Frontal cortex (tissue), 4 donors: ENCODE data around the gene ENOX1. TPM values are rescaled to one million over a fixed set of nuclear protein-coding genes. Genes with fewer than 3 reads are reported as not detected.

Source experiments
- DNase-seq, 2 donors: peaks; one replicate each; pipeline ENCODE4 v3.0.0; 2012; ENCODE audit warnings: low spot score in 2 of 2
- FAIRE-seq: peaks from 2 replicates; lab custom pipeline; 2012; peaks lifted over from hg19 to GRCh38; lab: Jason Lieb, UNC
- total RNA-seq: library from RNA; depleted of rRNA; stranded (reverse); fragments of >200 nt; gene quantifications from one replicate; pipeline ENCODE4 v1.2.3, GENCODE V29; 2014
- donor health status: control.
- donor health status: control.
- donor health status: control.

ENOX1 gene
- total RNA-seq, 1 donor from 2014 or later, result 50.5 TPM

DNA sequence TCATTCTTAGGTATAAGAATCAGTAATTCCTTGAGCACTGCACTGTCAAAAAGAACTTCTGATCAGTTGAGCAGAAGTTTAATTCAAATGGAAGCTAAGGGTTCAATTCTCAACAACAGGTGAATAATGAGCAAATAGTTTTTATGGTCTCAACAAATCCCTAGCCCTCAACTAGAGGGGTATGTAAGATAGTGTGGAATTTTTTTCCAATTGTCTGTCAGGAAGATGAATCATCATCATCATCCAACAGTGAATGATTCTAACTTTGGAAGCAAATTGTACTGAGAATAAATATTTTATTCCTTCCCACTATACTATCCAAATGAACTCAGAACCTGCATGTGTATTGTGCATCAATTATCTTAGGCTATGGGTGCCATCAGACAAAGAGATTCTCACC, 372.7 kb downstream of the ENOX1 start:
- FAIRE-seq (no peak), DNase-seq (no peak)

DNA sequence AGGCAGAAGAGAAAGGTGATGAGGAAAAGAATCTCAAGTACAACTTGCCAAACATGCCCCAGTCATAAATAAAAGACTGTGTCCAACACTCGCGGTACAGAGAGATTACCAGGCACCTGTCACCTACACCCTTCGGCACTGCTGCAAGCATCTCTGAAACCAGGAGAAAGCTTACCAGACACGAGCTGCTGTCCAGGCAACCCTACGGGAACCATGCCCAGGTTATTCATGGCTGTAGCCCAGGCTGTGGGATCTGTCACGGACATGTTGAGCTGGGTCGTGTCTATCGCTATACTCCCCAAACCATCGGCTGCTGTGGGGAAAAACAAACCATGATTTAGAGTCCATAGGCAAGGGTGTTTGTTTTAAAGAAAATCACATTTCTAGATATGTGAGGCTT, 375.0 kb downstream of the ENOX1 start:
- DNase-seq, result no peak
- no peak for FAIRE-seq

DNA sequence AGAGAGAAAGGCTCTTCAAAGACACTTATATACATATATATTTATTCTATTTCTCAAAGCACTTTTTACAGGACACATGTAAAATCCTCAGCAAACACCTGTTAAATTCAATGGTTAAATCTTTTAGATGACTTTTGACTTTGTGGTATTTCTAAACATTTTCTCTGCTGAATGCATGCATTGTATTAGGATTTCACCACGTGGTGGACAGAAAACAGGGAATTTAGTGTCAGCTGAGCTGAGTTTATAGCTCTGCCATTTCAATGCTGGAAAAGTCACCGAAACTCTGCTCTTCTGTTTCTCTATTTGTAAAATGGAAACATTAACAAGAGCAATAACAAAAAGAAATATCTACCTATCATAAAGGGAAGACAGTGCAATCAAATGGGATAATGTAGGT, 375.6 kb downstream of the ENOX1 start:
- peak; percentile 75 for FAIRE-seq

DNA sequence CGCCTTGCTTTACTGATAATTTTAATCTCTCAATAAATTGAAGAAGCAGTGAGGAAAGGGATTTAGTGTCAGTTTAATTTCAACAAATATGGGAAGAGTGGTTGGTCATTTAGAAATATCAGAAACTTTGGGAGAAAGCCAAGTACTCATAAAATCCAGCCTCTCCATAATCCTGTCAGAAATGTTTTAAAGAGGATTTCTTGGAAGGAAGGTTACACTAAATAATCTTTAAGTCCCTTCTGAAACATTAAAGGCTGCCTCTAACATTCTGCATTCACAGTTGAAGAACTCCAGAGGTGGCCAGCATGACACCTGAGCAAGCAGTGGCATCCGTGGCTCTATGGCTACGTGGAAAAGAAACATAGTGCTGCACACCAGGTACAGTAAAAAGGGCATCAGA, 378.5 kb downstream of the ENOX1 start:
- no peak for FAIRE-seq
- no peak for DNase-seq

More for the DNA sequence above, 375.6 kb downstream of the ENOX1 start:
- DNase-seq, result no peak

DNA sequence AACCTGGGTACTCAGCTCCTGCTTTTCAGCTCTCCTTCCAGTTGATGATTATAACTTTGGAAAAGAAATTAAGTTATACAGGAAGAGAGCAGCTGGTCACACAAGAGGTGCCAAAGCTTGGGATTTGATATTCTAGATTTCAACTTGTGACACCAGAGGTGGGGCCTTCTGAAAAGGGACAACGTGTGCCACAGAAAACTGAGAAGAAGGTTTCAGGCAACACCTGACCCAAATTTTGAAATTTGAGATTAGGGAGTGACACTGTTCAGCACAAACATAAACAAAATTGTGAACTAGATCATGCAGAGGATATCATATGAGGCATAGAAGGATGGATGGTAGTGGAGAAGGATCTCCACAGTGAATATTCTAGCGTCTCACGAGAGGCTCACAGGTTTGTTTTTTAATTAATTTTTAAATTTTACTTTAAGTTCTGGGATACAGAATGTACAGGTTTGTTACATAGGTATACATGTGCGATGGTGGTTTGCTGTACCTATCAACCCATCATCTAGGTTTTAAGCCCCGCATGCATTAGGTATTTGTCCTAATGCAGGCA, 379.7 kb downstream of the ENOX1 start:
- DNase-seq (no peak), FAIRE-seq (no peak)

DNA sequence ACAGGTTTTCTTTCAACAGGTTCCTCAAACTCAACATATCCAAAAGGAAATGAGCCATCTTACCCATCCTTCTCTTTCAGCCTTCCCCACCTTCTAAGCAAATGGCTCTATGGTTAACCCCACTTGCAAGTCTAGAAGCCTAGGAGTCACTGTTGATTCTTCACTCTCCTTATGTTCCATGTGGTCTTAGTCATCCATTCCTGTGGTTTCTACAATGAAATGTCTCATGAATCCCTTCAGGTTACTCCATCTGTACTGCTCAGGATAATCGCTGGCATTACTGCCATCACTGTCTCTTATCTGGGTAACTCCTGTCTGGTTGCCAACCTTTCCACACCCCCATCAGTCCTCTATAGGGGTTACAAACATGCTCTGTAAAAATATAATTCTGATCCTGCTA, 381.3 kb downstream of the ENOX1 start:
- FAIRE-seq, result no peak
- no peak for DNase-seq

DNA sequence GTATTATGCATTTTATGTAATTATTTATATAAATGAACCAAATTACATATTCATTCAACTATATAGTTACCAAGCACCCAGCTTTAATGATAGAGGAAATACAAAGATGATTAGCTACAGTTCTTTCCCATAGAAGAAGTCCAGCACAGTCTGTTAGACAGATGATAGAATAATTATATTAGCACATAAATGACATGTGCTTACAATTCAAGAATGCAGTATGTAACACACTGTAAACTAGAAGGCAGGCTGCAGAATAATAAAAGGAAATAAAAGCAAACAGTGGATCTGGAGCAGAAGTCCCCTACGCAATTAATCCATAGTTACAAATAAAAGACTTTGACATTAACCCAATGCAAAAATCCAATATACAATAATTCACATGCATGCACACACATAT, 384.4 kb downstream of the ENOX1 start:
- no peak for DNase-seq
- FAIRE-seq, result no peak

DNA sequence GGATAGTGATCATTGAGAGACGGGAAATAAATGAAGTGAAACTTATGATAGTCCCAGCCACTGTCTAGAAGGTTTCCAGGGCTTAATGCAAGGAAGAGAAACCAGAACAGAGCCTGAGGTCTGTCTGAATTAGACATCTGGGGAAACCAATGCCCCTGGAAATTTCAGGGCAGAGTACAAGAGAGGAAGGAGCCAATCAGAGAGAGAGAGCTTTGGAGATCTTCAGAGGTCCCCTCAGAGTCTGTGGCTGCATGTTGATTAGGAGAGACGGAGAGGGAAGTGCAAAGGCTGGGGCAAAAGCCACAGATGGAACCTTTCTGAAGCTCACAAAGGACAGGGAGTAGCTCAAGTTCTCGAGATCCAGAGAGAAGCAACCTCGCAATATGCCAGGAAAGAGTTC, 385.4 kb downstream of the ENOX1 start:
- DNase-seq (no peak), FAIRE-seq (no peak)

DNA sequence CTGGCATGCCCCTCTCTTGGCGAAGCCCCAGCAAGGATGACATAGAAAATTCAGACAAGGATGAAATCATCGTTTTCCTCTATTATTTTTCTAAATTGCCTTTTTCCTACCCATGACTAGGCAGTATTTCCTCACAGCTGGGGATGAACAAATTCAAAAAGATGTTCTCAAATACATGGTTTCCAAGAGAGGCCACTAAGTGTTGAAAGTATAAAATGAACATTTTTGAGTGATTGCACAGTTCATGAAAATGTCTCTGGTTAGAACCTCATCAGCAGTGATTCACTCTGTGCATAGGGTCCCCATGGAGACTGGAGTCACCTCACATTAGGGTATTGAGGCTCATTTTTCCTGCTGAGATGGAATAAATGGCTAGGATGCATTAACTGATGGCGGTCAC, 389.7 kb downstream of the ENOX1 start:
- FAIRE-seq (no peak), DNase-seq (no peak)

DNA sequence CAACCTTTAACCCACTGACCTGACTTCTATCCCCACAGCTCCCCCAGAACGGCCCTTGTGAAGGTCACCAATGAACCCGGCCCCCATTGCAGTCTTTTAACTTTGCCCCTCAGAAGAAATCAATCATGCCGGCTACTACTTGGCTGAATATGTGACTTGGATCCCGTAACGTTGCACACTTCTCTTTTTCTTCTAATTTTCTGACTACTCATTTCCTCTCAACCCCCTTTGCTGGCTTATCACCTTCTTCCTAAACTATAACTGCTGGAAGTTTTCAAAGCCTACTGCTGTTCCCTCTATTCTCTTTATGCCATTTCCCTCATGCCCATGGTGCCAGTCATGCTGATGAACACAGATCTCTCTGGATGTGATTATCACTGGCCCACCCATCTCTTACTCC, 395.7 kb downstream of the ENOX1 start:
- DNase-seq, result no peak
- FAIRE-seq, result no peak

DNA sequence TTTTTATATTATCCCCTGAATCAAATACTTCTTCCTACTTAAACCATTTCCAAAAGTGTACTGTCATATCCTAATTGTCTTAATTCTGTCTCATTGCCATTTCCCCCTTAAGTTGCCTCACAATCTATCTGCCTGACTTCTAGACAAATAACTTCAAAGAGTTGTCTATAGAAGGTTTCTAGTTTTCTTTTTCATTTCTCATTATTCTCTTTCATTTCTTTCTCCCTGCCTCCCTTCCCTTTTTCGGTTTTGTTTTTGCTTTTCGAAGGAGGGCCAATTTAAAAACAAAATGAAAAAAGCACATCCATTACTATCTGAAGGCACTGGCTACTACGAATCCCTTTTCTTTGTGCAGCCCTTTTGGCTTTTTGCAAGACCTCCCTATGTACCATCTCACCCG, 396.2 kb downstream of the ENOX1 start:
- FAIRE-seq (no peak), DNase-seq (no peak)

DNA sequence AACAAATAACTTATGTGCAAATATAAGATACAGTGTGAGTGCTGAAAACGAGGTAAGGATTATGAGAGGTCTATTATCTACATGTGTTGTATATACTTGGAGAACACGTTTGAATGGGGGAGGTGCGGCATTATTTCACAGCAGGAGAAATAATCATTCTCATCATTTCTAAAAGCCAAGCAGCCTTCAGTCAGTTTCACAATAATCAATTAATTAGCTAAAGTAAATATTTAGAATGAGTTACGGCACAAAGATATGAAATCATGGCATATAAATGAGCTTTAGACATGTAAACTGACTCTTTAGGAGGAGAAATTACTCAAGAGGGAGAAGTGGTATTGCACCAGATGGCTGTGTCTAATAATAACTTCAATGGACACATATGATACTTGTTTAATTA, 396.8 kb downstream of the ENOX1 start:
- DNase-seq (no peak), FAIRE-seq (no peak)

DNA sequence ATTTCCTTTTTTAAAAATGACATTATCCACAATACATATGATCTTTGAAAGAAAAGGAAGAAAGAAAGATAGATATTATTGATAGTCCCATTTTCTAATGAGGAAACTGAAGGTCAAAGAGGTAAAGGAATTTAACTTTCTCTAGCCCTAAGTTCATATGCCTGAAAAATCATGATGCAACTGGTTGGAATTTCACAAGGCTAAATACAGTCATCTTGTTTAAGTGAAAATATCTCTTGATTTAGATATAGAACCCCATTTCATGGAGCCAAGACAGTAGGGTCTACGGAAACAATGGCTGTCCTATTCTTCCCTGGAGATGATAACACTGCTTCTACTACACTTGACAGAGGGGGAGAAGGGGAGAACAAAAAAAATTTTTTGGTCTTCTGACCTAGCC, 397.2 kb downstream of the ENOX1 start:
- DNase-seq (no peak), FAIRE-seq (no peak)

DNA sequence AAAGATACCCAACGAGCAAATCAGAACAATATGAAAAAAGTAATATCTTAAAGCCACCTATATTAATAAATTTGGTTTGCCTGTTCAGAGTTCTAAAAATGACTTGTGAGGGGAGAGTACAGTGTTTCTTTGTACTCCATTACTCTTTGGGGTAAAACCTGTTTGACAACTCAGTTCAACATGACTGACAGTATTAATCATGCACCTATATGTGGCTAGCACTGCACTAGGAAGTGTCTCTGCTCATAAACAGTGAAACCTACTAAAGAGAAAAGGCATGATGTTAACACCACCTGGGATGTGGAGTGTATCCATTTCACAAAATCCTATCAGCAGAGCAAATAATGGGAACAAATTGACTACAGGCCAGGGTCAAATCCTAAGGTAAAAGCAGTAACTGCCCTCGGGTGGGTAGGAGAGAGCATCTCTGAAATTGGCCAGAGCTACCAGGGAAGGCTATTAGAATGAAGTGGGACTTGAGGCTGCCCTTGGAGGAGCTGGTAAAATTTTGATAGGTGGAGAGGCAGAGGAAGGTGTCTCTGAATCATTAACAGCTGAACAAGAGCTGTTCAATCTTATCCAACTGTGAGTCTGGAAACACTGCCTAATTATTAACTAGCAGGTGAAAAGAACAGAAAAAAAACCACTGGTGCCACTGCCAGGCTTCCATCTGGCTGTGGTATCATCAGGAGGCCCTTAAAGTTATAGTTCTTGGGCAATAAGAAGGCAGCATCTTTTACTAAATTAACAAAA, 398.3 kb downstream of the ENOX1 start:
- DNase-seq (no peak), FAIRE-seq (no peak)

DNA sequence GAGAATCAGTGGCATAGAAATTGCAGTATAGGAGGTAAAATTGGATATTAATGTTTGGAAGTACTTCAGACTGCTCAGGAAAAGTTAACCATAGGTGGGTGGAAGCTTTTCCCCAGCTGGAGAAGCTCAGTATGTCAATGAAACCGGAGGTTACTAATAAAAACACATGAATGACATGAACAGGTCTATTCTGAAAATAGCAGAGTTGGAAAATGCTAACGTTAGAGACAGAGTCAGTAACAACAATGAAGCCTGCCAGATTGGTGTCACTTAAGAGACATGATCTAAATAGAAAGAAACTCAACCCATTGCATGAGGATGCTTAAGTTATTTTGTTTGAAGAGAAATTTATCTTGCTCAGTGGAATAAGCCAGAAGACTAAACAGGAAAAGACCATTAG, 398.9 kb downstream of the ENOX1 start:
- FAIRE-seq, result no peak

DNA sequence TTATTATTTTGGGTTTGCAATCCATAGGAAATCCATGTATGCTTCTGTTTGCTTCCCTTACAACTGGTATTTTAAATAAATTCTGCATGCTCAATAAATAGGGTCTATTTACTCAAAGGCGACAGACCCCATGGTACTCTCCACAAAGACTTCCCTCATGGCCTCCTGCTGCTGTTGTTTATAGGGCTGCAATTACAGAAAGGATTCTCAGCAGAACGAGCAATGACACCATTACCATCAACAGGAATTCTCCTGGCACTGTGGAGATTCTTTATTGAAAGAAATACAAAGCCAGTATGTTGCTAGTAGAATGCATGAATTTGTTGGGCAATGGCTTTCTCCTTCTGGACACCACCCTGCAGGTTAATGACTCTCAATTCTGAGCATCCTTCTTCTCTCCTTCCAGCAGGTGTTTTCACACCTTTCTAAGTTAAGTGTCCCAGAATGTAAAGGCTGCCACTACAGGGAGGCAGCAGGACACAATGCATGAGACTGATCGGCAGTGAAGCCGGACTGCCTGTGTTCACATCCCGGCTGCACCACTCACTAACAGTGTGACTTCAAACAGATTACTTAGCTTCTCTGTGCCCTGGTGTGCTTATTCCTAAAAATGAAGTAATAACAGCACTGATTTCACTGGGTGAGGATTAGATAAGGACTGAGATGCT, 403.1 kb downstream of the ENOX1 start:
- DNase-seq, result no peak
- FAIRE-seq, result no peak

More for the DNA sequence above, 398.9 kb downstream of the ENOX1 start:
- no peak for DNase-seq

DNA sequence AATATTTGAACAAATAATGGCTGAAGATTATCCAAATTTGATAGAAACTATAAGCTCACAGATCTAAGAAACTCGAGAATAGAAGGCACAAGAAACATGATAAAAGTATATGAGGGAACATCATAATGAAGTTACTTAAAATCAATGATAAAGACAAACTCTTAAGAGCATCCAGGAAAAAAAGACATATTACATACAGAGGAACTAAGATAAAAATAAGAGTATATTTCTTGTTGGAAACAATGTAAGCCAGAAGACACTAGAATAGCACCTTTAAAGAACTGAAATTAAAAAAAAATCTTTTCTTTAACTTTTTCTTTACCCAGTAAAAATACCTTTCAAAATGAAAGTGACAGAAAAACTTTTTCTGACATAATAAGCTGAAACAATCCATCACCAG, 407.0 kb downstream of the ENOX1 start:
- no peak for DNase-seq
- FAIRE-seq, result no peak

DNA sequence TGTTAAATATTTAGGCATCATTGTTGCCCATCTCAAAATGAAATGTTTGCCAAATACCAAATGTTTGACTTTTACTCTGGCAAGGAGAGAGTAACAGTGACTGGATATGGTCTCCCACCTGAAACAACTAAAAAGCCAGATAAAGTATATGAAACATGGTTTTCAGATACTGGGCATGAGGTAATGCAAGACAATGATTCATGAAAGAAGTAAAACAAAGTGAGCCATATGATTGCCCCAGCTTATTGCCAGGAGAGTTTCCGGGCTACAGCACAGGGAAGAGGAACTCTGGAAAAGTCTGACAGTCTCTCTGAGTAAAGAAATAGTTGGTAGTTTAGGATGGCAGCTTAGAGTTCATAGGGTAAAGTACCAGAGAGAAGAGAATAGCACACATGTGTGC, 408.8 kb downstream of the ENOX1 start:
- FAIRE-seq, result no peak
- DNase-seq, result no peak

DNA sequence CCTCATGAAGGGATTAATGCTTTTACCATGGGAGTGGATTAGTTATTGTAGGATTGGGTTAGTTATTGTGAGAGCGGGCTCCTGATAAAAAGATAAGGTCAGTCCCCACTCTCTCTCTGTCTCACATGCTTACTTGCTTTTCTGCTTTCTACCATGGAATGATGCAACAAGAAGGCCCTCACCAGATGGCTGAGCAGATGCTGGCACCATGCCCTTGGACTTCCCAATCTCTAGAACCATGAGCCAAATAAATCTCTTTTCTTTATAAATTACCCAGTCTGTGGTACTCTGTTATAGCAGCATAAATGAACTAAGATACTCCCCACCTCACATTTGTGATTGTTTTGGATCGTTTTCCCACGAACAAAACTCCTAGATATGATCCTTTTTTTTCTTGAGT, 409.6 kb downstream of the ENOX1 start:
- DNase-seq (no peak), FAIRE-seq (no peak)

DNA sequence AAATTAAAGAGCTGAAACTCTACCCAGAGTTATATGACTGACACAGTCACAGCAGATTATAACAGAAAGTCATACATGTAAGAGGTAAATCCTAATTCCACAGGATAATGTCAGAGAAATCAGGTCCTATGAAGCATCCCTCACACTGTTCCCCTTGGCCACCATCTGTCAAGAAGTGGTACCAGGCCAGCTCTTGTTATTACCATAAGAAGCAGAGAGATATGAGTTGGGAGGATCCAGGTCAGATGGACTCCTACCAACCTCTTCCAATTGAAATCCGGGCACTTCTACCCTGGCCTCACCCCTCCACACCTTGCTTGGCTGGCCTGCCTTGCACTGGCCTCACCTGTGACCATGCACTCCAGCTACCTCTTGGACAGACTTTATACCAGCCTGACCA, 410.2 kb downstream of the ENOX1 start:
- FAIRE-seq, result no peak
- no peak for DNase-seq

DNA sequence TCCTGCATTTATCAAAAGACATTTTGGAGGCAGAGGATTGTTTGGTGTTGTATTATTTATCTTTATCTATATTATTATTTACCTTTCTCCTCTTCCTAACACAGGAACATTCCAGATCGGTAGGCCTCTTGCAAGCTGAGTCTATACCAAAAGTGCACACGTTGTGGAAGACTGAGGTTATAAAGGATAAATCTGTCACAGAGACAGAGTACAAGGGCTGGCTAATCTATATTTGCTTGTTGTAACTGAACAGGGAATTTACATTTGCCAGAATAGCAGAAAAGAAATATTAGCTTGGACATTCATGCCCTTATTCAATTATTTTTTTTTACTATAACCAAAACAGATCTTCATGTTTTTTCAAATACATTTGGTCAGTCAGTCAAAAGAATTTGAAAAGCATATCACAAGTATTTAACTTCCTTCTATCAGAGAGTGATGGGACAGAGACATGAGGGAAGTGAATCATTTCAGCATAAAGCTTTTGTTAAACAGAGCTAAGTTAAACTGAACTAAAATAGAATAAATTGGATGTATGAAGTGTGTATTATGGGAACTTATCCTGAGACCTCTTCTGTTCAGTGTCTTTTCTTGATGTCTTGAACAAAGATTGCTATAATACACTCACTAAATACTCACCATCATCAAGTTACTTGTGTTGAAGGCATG, 410.8 kb downstream of the ENOX1 start:
- FAIRE-seq, result no peak
- DNase-seq, result no peak
